Liver (tissue), 9 donors: Measurements from ENCODE around the gene GAS7. TPM values are rescaled to one million over a fixed set of nuclear protein-coding genes. Genes with fewer than 3 reads are reported as not detected.

Experiments
- DNase-seq: peaks from one replicate; pipeline ENCODE4 v3.0.0-alpha.2; 2017; ENCODE audit warnings: low spot score
- H3K27ac ChIP-seq, 2 donors: one replicate each; pipeline ENCODE4 v1.7.0; 2013; ENCODE audit warnings: inconsistent platforms in 2 of 2, low read length in 2 of 2, control low read depth in 1 of 2, low read depth in 1 of 2, mild to moderate bottlenecking in 1 of 2
- H3K27me3 ChIP-seq, 4 donors: one replicate each; pipeline versions ENCODE4 v1.6.1 to v1.7.0; 2013; ENCODE audit warnings: low read length in 3 of 4, inconsistent platforms in 1 of 4, mild to moderate bottlenecking in 1 of 4, moderate library complexity in 1 of 4; ENCODE audit not compliant: control insufficient read depth in 4 of 4, insufficient read depth in 4 of 4
- H3K36me3 ChIP-seq, 4 donors: one replicate each; pipeline versions ENCODE4 v1.6.1 to v1.7.0; 2013; ENCODE audit warnings: low read length in 3 of 4, mild to moderate bottlenecking in 3 of 4, low read depth in 1 of 4, moderate library complexity in 1 of 4; ENCODE audit not compliant: control insufficient read depth in 4 of 4, insufficient read depth in 3 of 4
- H3K4me1 ChIP-seq, 4 donors: one replicate each; pipeline versions ENCODE4 v1.6.1 to v1.7.0; 2013; ENCODE audit warnings: low read length in 3 of 4, mild to moderate bottlenecking in 3 of 4, moderate library complexity in 1 of 4; ENCODE audit not compliant: control insufficient read depth in 4 of 4, insufficient read depth in 4 of 4
- H3K4me3 ChIP-seq, 3 donors: one replicate each; pipeline versions ENCODE4 v1.6.1 to v1.7.0; 2013; ENCODE audit warnings: low read length in 3 of 3, control low read depth in 1 of 3, low read depth in 1 of 3, mild to moderate bottlenecking in 1 of 3
- H3K9ac ChIP-seq, 2 donors: one replicate each; pipeline ENCODE4 v1.7.0; 2013; ENCODE audit warnings: low read length in 2 of 2, mild to moderate bottlenecking in 2 of 2, moderate library complexity in 2 of 2, control low read depth in 1 of 2, low read depth in 1 of 2
- H3K9me3 ChIP-seq, 4 donors: one replicate each; pipeline versions ENCODE4 v1.6.1 to v1.7.0; 2013; ENCODE audit warnings: low read length in 3 of 4; ENCODE audit not compliant: control insufficient read depth in 4 of 4
- ATF3 ChIP-seq: IDR thresholded peaks from 2 replicates; pipeline ENCODE4 v1.6.1; 2016; ENCODE audit warnings: antibody characterized with exemption
- CTCF ChIP-seq: fragments of 150-350 bp; IDR thresholded peaks from 2 replicates; pipeline ENCODE4 v1.5.1; 2017; ENCODE audit warnings: improper control_type of control experiment, low read depth, low read length; ENCODE audit not compliant: missing input control
- EGR1 ChIP-seq, 2 donors: IDR thresholded peaks; 2 replicates each; pipeline ENCODE4 v1.6.1; 2016 to 2018; ENCODE audit warnings: antibody characterized with exemption in 2 of 2, low read depth in 2 of 2
- FOXA1 ChIP-seq: IDR thresholded peaks from 2 replicates; pipeline ENCODE4 v1.6.1; 2016; ENCODE audit warnings: antibody characterized with exemption
- FOXA2 ChIP-seq: IDR thresholded peaks from 2 replicates; pipeline ENCODE4 v1.6.1; 2016; ENCODE audit warnings: antibody characterized with exemption
- HNF4A ChIP-seq, 2 donors: conservative IDR thresholded peaks; 2 replicates each; pipeline ENCODE4 v1.6.1; 2016; ENCODE audit warnings: antibody characterized with exemption in 2 of 2, mild to moderate bottlenecking in 2 of 2
- HNF4G ChIP-seq: IDR thresholded peaks from 2 replicates; pipeline ENCODE4 v1.6.1; 2016; ENCODE audit warnings: antibody characterized with exemption
- JUND ChIP-seq, 2 donors: IDR thresholded peaks; 2 replicates each; pipeline ENCODE4 v1.6.1; 2016; ENCODE audit warnings: antibody characterized with exemption in 2 of 2
- NR2F2 ChIP-seq: IDR thresholded peaks from 2 replicates; pipeline ENCODE4 v1.6.1; 2016; ENCODE audit warnings: antibody characterized with exemption
- RAD21 ChIP-seq, 2 donors: IDR thresholded peaks; 2 replicates each; pipeline ENCODE4 v1.6.1; 2016; ENCODE audit warnings: antibody characterized with exemption in 2 of 2, mild to moderate bottlenecking in 2 of 2
- RXRA ChIP-seq, 2 donors: IDR thresholded peaks; 2 replicates each; pipeline ENCODE4 v1.6.1; 2017 to 2018; ENCODE audit warnings: antibody characterized with exemption in 2 of 2, mild to moderate bottlenecking in 1 of 2
- SP1 ChIP-seq: IDR thresholded peaks from 2 replicates; pipeline ENCODE4 v1.6.1; 2018; ENCODE audit warnings: antibody characterized with exemption, mild to moderate bottlenecking
- TAF1 ChIP-seq: conservative IDR thresholded peaks from 2 replicates; pipeline ENCODE4 v1.6.1; 2016; ENCODE audit warnings: antibody characterized with exemption, mild to moderate bottlenecking
- YY1 ChIP-seq: IDR thresholded peaks from 2 replicates; pipeline ENCODE4 v1.6.1; 2016; ENCODE audit warnings: antibody characterized with exemption, mild to moderate bottlenecking
- WGBS: extraction: QIAGEN DNeasy Blood & Tissue Kit; methylation state at CpG from one replicate; pipeline ENCODE4 v1.1.7; 2013; 5-methylcytosine and 5-hydroxymethylcytosine counted together
- polyA plus RNA-seq, 2 donors: library from polyadenylated mRNA; stranded (reverse) in 1 of 2; unstranded in 1 of 2; fragments of 200-250 nt in 1 of 2; fragments of >200 nt in 1 of 2; fragmentation: Nextera tagmentation in 1 of 2; extraction: Ambion mirVana in 1 of 2; gene quantifications; one replicate each; pipeline versions ENCODE4 v1.2.1 to v1.2.3, GENCODE V29; 2013 to 2015
- total RNA-seq, 2 donors: library from RNA; depleted of rRNA; stranded (reverse); fragments of >200 nt; gene quantifications; one replicate each; pipeline ENCODE4 v1.2.3, GENCODE V29; 2014
- TF ChIP-seq, protein P1 (sequence below): IDR thresholded peaks from 2 replicates; pipeline ENCODE4 v1.6.1; 2016; ENCODE audit warnings: antibody characterized with exemption, mild to moderate bottlenecking
- TF ChIP-seq, protein P2 (sequence below): IDR thresholded peaks from 2 replicates; pipeline ENCODE4 v1.6.1; 2016; ENCODE audit warnings: antibody characterized with exemption
- TF ChIP-seq, protein P3 (sequence below): IDR thresholded peaks from 2 replicates; pipeline ENCODE4 v1.6.1; 2016; ENCODE audit warnings: antibody characterized with exemption
- donor health status: healthy.
- donor health status: healthy.
- donor health status: healthy.
- donor health status: healthy.
- donor health status: healthy.

GAS7 gene
- total and polyA plus RNA-seq, 4 donors = 0.79 to 6.1 (median 2.5) TPM

DNA sequence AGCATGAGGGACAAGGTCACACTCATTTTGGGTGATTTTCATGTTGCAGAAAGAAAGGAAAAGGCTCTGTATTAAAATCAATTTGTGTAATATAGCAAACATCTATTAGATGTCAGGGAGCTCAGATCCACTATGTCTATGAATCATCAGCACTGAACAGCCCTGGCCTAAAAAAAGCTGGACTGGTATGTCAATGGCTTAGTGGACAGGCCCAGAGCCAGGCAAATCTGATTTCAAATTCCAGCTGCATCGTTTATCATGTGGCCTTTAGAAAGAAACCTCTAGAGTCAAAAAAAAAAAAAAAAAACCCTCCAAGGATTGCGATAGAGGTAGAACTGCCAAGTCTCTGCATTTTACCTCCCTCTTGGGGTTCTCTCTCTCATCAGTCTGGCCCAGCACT is 5.4 kb downstream of the GAS7 start:
- 80% methylated on average over 2 of the region's 2 CpGs for WGBS
- peaks cover 0 to 3% (median 0%) of the 10 kb centered on the region in 4 donors for H3K27me3 ChIP-seq
- DNase-seq = no peak
- no peaks in the 10 kb centered on the region for H3K36me3 ChIP-seq
- no peak overlapping the region for H3K4me3 ChIP-seq
- H3K9ac ChIP-seq = no peak overlapping the region
- H3K4me1 ChIP-seq = peaks cover 0 to under 1% (median 0%) of the 10 kb centered on the region in 4 donors
- TF ChIP-seq ATF3 (no peak), JUND (IDR thresholded peaks at IDR 0.05) (no peak), RXRA (IDR thresholded peaks at IDR 0.05) (no peak), HNF4A (conservative IDR thresholded peaks at IDR 0.05) (no peak), FOXA2 (no peak), HNF4G (no peak), RAD21 (IDR thresholded peaks at IDR 0.05) (no peak), TAF1 (no peak), CTCF (no peak), SP1 (no peak), FOXA1 (no peak)
- TF ChIP-seq, protein P1, sequence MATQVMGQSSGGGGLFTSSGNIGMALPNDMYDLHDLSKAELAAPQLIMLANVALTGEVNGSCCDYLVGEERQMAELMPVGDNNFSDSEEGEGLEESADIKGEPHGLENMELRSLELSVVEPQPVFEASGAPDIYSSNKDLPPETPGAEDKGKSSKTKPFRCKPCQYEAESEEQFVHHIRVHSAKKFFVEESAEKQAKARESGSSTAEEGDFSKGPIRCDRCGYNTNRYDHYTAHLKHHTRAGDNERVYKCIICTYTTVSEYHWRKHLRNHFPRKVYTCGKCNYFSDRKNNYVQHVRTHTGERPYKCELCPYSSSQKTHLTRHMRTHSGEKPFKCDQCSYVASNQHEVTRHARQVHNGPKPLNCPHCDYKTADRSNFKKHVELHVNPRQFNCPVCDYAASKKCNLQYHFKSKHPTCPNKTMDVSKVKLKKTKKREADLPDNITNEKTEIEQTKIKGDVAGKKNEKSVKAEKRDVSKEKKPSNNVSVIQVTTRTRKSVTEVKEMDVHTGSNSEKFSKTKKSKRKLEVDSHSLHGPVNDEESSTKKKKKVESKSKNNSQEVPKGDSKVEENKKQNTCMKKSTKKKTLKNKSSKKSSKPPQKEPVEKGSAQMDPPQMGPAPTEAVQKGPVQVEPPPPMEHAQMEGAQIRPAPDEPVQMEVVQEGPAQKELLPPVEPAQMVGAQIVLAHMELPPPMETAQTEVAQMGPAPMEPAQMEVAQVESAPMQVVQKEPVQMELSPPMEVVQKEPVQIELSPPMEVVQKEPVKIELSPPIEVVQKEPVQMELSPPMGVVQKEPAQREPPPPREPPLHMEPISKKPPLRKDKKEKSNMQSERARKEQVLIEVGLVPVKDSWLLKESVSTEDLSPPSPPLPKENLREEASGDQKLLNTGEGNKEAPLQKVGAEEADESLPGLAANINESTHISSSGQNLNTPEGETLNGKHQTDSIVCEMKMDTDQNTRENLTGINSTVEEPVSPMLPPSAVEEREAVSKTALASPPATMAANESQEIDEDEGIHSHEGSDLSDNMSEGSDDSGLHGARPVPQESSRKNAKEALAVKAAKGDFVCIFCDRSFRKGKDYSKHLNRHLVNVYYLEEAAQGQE = no peak
- TF ChIP-seq, protein P2, sequence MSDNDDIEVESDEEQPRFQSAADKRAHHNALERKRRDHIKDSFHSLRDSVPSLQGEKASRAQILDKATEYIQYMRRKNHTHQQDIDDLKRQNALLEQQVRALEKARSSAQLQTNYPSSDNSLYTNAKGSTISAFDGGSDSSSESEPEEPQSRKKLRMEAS = no peak
- TF ChIP-seq, protein P3, sequence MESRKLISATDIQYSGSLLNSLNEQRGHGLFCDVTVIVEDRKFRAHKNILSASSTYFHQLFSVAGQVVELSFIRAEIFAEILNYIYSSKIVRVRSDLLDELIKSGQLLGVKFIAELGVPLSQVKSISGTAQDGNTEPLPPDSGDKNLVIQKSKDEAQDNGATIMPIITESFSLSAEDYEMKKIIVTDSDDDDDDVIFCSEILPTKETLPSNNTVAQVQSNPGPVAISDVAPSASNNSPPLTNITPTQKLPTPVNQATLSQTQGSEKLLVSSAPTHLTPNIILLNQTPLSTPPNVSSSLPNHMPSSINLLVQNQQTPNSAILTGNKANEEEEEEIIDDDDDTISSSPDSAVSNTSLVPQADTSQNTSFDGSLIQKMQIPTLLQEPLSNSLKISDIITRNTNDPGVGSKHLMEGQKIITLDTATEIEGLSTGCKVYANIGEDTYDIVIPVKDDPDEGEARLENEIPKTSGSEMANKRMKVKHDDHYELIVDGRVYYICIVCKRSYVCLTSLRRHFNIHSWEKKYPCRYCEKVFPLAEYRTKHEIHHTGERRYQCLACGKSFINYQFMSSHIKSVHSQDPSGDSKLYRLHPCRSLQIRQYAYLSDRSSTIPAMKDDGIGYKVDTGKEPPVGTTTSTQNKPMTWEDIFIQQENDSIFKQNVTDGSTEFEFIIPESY = no peak
- H3K9me3 ChIP-seq = peaks cover 0 to 9% (median 3%) of the 10 kb centered on the region in 4 donors
- no peak overlapping the region for H3K27ac ChIP-seq

DNA sequence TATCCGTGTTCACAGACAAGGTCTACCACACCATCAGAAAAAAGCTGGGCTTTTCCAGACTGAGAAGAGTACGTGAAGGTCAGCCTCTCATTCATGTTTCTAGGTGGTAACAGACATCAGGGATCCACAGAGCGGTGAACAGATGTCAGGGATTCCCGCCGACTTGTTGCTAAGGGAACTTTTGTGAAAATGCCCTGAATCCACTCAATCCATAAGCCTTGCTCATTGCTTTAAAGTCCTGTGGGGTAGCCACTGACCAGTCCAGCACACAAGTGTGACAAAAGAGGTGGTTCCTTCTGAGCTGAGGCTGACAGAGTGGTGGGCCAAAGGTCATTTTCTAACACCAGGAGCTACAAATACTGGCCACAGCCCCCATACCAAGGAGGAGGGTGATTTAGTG is 5.9 kb downstream of the GAS7 start:
- H3K4me3 ChIP-seq = no peak overlapping the region
- 83% methylated on average over 5 of the region's 5 CpGs for WGBS
- no peaks in the 10 kb centered on the region for H3K36me3 ChIP-seq
- H3K9ac ChIP-seq = no peak overlapping the region
- no peaks in the 10 kb centered on the region for H3K27me3 ChIP-seq
- H3K27ac ChIP-seq = no peak overlapping the region
- H3K9me3 ChIP-seq = peaks cover 0 to 9% (median 3%) of the 10 kb centered on the region in 4 donors
- H3K4me1 ChIP-seq = no peaks in the 10 kb centered on the region
- no peak for DNase-seq
- no peak for TF ChIP-seq RAD21 (IDR thresholded peaks at IDR 0.05)
- no peak for TF ChIP-seq FOXA2
- TF ChIP-seq, protein P3 = no peak
- no peak for TF ChIP-seq TAF1
- no peak for TF ChIP-seq EGR1 (IDR thresholded peaks at IDR 0.05; ENCODE audit: low read depth in 2 of 2)
- TF ChIP-seq ATF3 = no peak
- no peak for TF ChIP-seq HNF4G
- no peak for TF ChIP-seq HNF4A (conservative IDR thresholded peaks at IDR 0.05)
- TF ChIP-seq, protein P1 = no peak
- TF ChIP-seq YY1 = no peak
- no peak for TF ChIP-seq FOXA1
- TF ChIP-seq, protein P2 = no peak
- no peak for TF ChIP-seq NR2F2
